ENCODE data around the gene EPM2A. TPM values are rescaled to one million over a fixed set of nuclear protein-coding genes. Genes with fewer than 3 reads are reported as not detected.

Gene EPM2A
- total and polyA plus RNA-seq, 10 of the 15 experiments (the other 5 are each of a cell fraction or from before 2014, with no cell fraction given) = 3.4 to 13.0 (median 7.9) TPM

DNA sequence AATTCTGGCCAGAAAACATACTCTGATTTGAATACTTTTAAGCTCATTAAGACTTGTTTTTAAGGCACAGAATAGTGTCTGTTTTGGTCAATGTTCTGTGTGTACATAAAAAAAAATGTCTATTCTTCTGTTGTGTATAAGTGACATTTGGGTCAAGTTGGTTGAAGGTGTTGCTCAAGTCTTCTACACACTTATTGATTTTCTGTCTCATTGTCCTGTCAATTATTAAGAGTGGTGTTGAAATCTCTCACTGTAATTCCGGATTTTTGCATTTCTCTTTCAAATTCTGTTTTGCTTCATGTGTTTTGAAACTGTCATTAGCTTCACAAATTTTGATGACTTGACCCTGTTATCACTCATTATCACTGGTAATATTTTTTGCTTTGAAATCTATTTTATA is 37.5 kb upstream of the EPM2A start:
- CTCF ChIA-PET = interaction anchor here (1.7 kb wide), 1 partner anchor 11 kb away, joined by 5 read pairs; no protein-coding TSS in a partner anchor
- SMC1A ChIA-PET (ENCODE audit: uncharacterized antibody, unreplicated experiment) = interaction anchor here (1.2 kb wide), 1 partner anchor 27 kb away, joined by 3 read pairs; no protein-coding TSS in a partner anchor
- POLR2A ChIA-PET = no interaction called here
- Histone ChIP-seq H3K79me2 (ENCODE audit: control insufficient read depth, insufficient read depth, low read length) (no peaks in the 10 kb centered on the region), H3K4me3 (no peak overlapping the region), H3K9me3 (replicated peaks; ENCODE audit: control insufficient read depth, insufficient read depth, low read length) (no peaks in the 10 kb centered on the region), H2AFZ (ENCODE audit: control insufficient read depth, low read depth, low read length) (no peak overlapping the region), H3K4me1 (ENCODE audit: control insufficient read depth, insufficient read depth, low read length) (no peaks in the 10 kb centered on the region), H3K4me2 (ENCODE audit: control insufficient read depth, insufficient read depth) (no peak overlapping the region), H3K27me3 (replicated peaks in 1 of 2; ENCODE audit: control insufficient read depth in 2 of 2, insufficient read depth in 2 of 2, low read length in 1 of 2) (no peaks in the 10 kb centered on the region), H3K27ac (ENCODE audit: control insufficient read depth, insufficient read depth) (no peak overlapping the region), H3K36me3 (ENCODE audit: control insufficient read depth in 2 of 2, insufficient read depth in 2 of 2, low read length in 1 of 2) (no peaks in the 10 kb centered on the region), H4K20me1 (ENCODE audit: control insufficient read depth, insufficient read depth) (no peaks in the 10 kb centered on the region), H3K9ac (ENCODE audit: control insufficient read depth, insufficient read depth, low read length) (no peak overlapping the region)
- DNase-seq (ENCODE audit: low read depth, low spot score) (no peak), ATAC-seq (no peak), FAIRE-seq (no peak)
- intact Hi-C loops (cut with micrococcal nuclease; ENCODE audit: unreplicated experiment) = no loop called here
- RAD21 ChIA-PET (ENCODE audit: unreplicated experiment) = no interaction called here
- in situ Hi-C loops (cut with MboI) = no loop called here
- 41% methylated on average over 1 of the region's 1 CpG for WGBS (ENCODE audit: insufficient coverage, insufficient replicate concordance, low lambda C conversion rate, missing lambda C conversion rate)
- no TSS peak for BruUV-seq (replicated peaks)
- TF ChIP-seq, protein P1, sequence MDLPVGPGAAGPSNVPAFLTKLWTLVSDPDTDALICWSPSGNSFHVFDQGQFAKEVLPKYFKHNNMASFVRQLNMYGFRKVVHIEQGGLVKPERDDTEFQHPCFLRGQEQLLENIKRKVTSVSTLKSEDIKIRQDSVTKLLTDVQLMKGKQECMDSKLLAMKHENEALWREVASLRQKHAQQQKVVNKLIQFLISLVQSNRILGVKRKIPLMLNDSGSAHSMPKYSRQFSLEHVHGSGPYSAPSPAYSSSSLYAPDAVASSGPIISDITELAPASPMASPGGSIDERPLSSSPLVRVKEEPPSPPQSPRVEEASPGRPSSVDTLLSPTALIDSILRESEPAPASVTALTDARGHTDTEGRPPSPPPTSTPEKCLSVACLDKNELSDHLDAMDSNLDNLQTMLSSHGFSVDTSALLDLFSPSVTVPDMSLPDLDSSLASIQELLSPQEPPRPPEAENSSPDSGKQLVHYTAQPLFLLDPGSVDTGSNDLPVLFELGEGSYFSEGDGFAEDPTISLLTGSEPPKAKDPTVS (IDR thresholded peaks at IDR 0.05; ENCODE audit: low read depth, low read length) = no peak
- TF ChIP-seq POLR2A (IDR thresholded peaks at IDR 0.05; ENCODE audit: low read depth, low read length) = no peak
- no peak for TF ChIP-seq JUNB (IDR thresholded peaks at IDR 0.05)
- no peak for TF ChIP-seq NBN (IDR thresholded peaks at IDR 0.05)
- no peak for TF ChIP-seq BACH1 (IDR thresholded peaks at IDR 0.05; ENCODE audit: borderline replicate concordance)
- no peak for TF ChIP-seq SREBF1 (IDR thresholded peaks at IDR 0.05; ENCODE audit: low read length)
- TF ChIP-seq SPI1 (IDR thresholded peaks at IDR 0.05; ENCODE audit: borderline replicate concordance, insufficient read depth, low read depth, low read length) = no peak
- TF ChIP-seq ZBED1 (IDR thresholded peaks at IDR 0.05; ENCODE audit: borderline replicate concordance) = no peak
- TF ChIP-seq, protein P2, sequence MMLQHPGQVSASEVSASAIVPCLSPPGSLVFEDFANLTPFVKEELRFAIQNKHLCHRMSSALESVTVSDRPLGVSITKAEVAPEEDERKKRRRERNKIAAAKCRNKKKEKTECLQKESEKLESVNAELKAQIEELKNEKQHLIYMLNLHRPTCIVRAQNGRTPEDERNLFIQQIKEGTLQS (IDR thresholded peaks at IDR 0.05; ENCODE audit: borderline replicate concordance, extremely low read depth, low read depth, low read length) = no peak
